Dendritic cell treated with granulocyte-macrophage colony-stimulating factor and Interleukin-4, amounts not matched to agents 40 ng/mL and 50 ng/mL, for 4 days (primary cell): ENCODE results near the gene SCN1B.
"Not testable (repeated sequence)": the region's sequence is repeated elsewhere in the genome, so short reads cannot be mapped to it uniquely, and the experiment has no call there.

Source experiments
- H3K27ac Mint-ChIP-seq: one replicate; pipeline ENCODE4 v1.8.0; 2022; ENCODE audit warnings: mild to moderate bottlenecking, mixed read lengths
- H3K27me3 Mint-ChIP-seq: one replicate; pipeline ENCODE4 v1.8.0; 2022; ENCODE audit warnings: mild to moderate bottlenecking, mixed read lengths
- H3K36me3 Mint-ChIP-seq: one replicate; pipeline ENCODE4 v1.8.0; 2022; ENCODE audit warnings: low read depth, mixed read lengths
- H3K4me1 Mint-ChIP-seq: one replicate; pipeline ENCODE4 v1.8.0; 2022; ENCODE audit warnings: low read depth, mixed read lengths
- H3K4me3 Mint-ChIP-seq: one replicate; pipeline ENCODE4 v1.8.0; 2022; ENCODE audit warnings: mild to moderate bottlenecking, moderate library complexity, mixed read lengths
- H3K9me3 Mint-ChIP-seq: one replicate; pipeline ENCODE4 v1.8.0; 2022; ENCODE audit warnings: mixed read lengths
- intact Hi-C: fragments of 100-400 bp; cut with micrococcal nuclease; formaldehyde crosslinking; loops from one replicate; pipeline ENCODE4 v1.15.0; 2022

The SCN1B gene

GRCh38 chr19:35007427-35007826 is 22.8 kb upstream of the SCN1B start:
- intact Hi-C loops, H3K27me3 Mint-ChIP-seq, H3K9me3 Mint-ChIP-seq, H3K27ac Mint-ChIP-seq, H3K4me3 Mint-ChIP-seq: not testable (repeated sequence)
- Mint-ChIP-seq H3K36me3 (peaks cover 78% of the 10 kb centered on the region), H3K4me1 (peaks cover 50% of the 10 kb centered on the region)

- H3K36me3 Mint-ChIP-seq: peaks cover 85% of the 10 kb centered on the region
- intact Hi-C loops: no loop called here
- H3K27ac Mint-ChIP-seq: no peak overlapping the region
Observed at GRCh38 chr19:35008891-35009341, 21.4 kb upstream of the SCN1B start.

DNA sequence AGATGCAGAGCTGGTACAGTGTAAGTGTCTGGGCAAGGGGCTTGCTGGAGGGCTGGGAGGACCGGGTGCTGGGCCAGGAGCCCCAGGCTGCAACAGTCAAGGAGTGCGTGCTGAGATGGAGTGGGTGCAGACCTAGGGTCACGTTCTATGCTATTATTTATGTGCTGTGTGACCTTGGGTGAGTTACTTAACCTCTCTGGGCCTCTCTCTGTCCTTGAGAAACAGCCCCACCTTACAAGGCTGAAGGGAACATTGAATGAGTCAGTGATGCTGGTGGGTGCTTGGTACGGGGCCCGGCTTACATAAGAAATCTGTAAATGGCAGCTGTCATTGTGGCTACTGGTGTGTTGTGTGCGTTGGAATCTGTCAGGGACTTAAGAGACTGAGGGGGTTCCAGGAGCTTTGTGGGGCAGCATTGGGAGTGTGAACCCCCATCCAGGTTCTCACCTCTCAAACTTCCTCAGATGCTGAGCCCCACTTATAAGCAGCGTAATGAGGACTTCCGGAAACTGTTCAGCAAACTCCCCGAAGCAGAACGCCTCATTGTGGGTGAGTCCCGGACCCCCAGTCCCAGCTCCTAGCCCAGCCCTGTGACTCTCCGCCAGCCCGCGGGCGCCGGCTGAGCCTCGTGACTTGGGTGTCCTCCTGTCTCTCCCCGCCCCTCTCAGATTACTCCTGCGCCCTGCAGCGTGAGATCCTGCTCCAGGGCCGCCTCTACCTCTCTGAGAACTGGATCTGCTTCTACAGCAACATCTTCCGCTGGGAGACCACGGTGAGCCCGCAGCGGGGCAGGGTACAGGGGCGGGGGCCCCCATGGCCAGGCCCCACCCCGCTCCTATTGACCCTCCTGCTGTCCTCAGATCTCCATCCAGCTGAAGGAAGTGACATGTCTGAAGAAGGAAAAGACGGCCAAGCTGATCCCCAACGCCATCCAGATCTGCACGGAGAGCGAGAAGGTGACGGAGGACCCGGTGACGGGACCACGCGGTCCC is 20.6 kb upstream of the SCN1B start:
- intact Hi-C loops: no loop called here
- peak overlapping the region; percentile 20 for H3K27ac Mint-ChIP-seq
- H3K9me3 Mint-ChIP-seq: no peaks in the 10 kb centered on the region
- peaks cover 88% of the 10 kb centered on the region for H3K36me3 Mint-ChIP-seq
- H3K4me3 Mint-ChIP-seq: no peak overlapping the region
- H3K4me1 Mint-ChIP-seq: peaks cover 50% of the 10 kb centered on the region
- no peaks in the 10 kb centered on the region for H3K27me3 Mint-ChIP-seq

More at GRCh38 chr19:35008891-35009341, 21.4 kb upstream of the SCN1B start:
- H3K9me3 Mint-ChIP-seq: no peaks in the 10 kb centered on the region
- no peaks in the 10 kb centered on the region for H3K27me3 Mint-ChIP-seq
- peaks cover 50% of the 10 kb centered on the region for H3K4me1 Mint-ChIP-seq
- no peak overlapping the region for H3K4me3 Mint-ChIP-seq

DNA sequence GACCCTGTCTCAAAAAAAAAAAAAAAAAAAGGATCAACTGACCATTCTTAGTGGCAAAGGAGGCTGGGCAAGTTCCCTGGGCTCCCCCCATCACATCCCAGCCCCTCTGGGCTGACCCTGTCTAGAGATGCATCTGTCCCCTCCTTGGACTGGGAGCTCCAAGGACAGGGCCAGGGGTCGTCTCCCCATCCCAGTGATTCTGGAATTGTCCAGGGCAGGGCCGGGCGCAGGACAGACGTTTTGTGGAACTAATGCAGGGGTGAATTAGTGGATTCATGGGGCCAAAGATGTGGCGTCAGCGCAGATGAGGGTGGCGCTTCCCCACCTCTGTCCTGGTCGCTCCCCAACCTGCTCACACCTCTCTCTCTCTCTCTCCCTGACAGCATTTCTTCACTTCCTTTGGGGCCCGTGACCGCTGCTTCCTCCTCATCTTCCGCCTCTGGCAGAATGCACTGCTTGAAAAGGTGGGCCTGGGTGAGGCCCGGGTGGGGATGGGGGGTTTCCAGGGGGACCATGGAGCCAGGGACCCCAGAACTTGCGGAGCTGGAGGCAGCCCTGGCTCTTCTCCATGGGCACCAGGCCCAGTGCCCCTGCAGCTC is 19.1 kb upstream of the SCN1B start:
- Mint-ChIP-seq H3K27me3 (no peaks in the 10 kb centered on the region), H3K4me1 (peaks cover 59% of the 10 kb centered on the region), H3K4me3 (no peak overlapping the region), H3K36me3 (peaks cover 88% of the 10 kb centered on the region), H3K27ac (peak overlapping the region; percentile 20), H3K9me3 (no peaks in the 10 kb centered on the region)
- intact Hi-C loops: no loop called here

GRCh38 chr19:35011737-35012682 is 18.3 kb upstream of the SCN1B start:
- H3K27ac Mint-ChIP-seq: peak overlapping the region; percentile 66

DNA sequence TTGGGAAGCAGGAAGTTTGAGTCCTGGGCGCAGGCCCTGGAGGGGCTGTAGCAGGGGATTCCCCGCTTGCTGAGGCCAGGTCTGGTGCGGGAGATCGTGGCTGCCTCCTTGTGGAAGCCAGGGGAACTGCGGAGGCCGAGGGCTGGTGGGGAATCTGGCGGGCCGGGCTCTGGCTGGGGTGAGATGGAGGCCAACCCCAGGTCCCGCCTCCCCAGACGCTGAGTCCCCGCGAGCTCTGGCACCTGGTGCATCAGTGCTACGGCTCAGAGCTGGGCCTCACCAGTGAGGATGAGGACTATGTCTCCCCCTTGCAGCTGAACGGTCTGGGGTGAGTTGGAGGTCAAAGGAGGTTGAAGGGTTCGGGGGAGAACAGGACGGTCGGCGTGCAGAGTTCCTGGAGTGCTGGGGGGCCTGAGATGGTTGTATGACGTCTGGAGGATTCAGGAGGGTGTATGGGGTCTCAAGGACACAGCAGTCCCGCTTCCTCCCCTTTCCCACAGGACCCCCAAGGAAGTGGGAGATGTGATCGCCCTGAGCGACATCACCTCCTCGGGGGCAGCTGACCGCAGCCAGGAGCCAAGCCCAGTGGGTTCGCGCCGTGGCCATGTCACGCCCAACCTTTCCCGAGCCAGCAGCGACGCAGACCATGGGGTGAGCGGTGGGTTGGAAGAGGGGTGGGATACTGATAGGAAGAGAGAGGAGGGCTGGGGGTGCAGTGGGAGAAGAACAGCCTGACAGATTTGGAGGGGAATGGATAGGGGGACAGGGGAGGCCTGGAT is 17.0 kb upstream of the SCN1B start:
- H3K4me1 Mint-ChIP-seq: peaks cover 71% of the 10 kb centered on the region
- H3K27me3 Mint-ChIP-seq: no peaks in the 10 kb centered on the region
- H3K36me3 Mint-ChIP-seq: peaks cover 97% of the 10 kb centered on the region
- H3K4me3 Mint-ChIP-seq: peak overlapping the region; percentile 30
- H3K9me3 Mint-ChIP-seq: no peaks in the 10 kb centered on the region
- intact Hi-C loops: loop anchor here (1.0 kb wide), 1 partner anchor 40 kb away; no protein-coding TSS in a partner anchor
- H3K27ac Mint-ChIP-seq: peak overlapping the region; percentile 66

More at GRCh38 chr19:35011737-35012682, 18.3 kb upstream of the SCN1B start:
- intact Hi-C loops: no loop called here
- peaks cover 88% of the 10 kb centered on the region for H3K36me3 Mint-ChIP-seq
- peaks cover 60% of the 10 kb centered on the region for H3K4me1 Mint-ChIP-seq
- no peak overlapping the region for H3K4me3 Mint-ChIP-seq
- no peaks in the 10 kb centered on the region for H3K27me3 Mint-ChIP-seq
- no peaks in the 10 kb centered on the region for H3K9me3 Mint-ChIP-seq

DNA sequence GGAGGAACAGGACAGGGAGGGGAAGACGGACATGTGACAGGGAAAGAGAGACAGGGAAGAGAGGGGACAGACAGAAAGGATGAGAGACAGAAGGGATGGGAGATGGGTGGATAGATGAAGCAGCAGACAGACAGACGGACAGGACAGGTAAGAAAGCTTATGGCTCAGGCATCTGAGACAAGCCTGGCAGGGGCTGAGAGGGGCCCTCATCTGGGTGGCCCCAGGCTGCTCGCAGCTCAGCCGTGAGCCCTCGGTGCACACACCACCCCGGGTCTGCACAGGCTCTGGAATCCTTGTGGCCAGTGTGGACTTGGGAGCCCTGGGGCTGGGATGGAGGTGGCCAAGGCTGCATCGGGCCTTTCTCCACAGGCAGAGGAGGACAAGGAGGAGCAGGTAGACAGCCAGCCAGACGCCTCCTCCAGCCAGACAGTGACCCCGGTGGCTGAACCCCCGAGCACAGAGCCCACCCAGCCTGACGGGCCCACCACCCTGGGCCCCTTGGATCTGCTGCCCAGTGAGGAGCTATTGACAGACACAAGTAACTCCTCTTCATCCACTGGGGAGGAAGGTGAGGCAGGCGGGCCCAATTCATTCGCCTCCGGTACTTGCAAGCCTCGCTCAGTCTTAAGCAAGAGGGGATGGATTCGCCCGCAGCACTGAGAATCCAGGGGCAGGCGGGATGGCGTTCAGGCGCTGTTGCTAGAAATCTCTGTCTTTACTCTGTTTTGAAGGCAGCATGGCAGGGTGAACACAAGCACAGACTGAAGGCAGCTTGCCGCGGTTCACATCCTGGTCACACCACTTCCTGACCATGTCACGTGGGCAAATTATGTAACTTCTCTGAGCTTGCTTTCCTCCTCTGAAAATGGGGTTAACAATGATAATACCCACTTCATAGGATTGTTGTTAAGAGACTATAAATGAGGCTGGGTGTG is 16.2 kb upstream of the SCN1B start:
- H3K27ac Mint-ChIP-seq: peak overlapping the region; percentile 66
- no peaks in the 10 kb centered on the region for H3K9me3 Mint-ChIP-seq
- peaks cover 76% of the 10 kb centered on the region for H3K4me1 Mint-ChIP-seq
- intact Hi-C loops: loop anchor here (1.0 kb wide), 1 partner anchor 41 kb away; no protein-coding TSS in a partner anchor
- no peaks in the 10 kb centered on the region for H3K27me3 Mint-ChIP-seq
- H3K36me3 Mint-ChIP-seq: peaks cover 99% of the 10 kb centered on the region
- H3K4me3 Mint-ChIP-seq: peak overlapping the region; percentile 56

DNA sequence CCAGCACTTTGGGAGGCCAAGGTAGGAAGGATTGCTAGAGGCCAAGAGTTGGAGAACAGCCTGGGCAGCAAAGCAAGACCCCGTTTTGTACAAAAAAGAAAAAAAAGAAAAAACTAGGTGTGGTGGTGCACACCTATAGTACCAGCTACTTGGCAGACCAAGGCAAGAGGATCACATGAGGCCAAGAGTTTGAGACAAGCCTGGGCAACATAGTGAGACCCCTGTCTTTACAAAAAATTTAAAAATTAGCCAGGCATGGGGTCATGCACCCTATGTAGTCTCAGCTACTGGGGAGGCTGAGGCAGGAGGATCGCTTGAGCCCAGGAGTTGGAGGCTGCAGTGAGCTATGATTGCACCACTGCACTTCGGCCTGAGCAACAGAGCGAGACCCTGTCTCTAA is 15.5 kb upstream of the SCN1B start:
- intact Hi-C loops, H3K27me3 Mint-ChIP-seq, H3K9me3 Mint-ChIP-seq, H3K4me3 Mint-ChIP-seq: not testable (repeated sequence)
- Mint-ChIP-seq H3K36me3 (peaks cover 99% of the 10 kb centered on the region), H3K27ac (peak overlapping the region; percentile 66), H3K4me1 (peaks cover 74% of the 10 kb centered on the region)

GRCh38 chr19:35015270-35015953 is 14.9 kb upstream of the SCN1B start:
- peaks cover 99% of the 10 kb centered on the region for H3K36me3 Mint-ChIP-seq
- no peaks in the 10 kb centered on the region for H3K27me3 Mint-ChIP-seq
- no peaks in the 10 kb centered on the region for H3K9me3 Mint-ChIP-seq
- intact Hi-C loops: no loop called here
- no peak overlapping the region for H3K4me3 Mint-ChIP-seq
- no peak overlapping the region for H3K27ac Mint-ChIP-seq
- peaks cover 67% of the 10 kb centered on the region for H3K4me1 Mint-ChIP-seq

DNA sequence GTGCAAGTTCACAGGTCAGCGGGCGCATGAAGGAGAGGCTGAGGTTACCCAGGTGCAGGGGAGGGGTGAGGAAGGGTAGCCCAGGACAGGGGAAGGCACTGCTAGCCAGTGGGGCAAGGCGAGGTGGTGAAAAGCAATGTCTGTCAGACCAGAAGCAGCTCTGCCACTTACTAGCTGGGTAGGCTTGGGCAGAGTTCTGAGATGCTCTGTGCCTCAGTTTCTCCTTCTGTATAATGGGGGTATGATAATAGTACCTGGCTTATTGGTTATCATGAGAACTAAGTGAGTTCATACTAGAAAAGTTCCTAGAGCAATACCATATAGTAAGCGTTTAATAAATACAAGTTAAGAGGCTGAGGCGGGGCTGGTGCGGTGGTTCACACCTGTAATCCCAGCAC is 14.3 kb upstream of the SCN1B start:
- H3K27ac Mint-ChIP-seq: no peak overlapping the region
- peaks cover 65% of the 10 kb centered on the region for H3K4me1 Mint-ChIP-seq
- no peaks in the 10 kb centered on the region for H3K27me3 Mint-ChIP-seq
- peaks cover 99% of the 10 kb centered on the region for H3K36me3 Mint-ChIP-seq
- H3K9me3 Mint-ChIP-seq: no peaks in the 10 kb centered on the region
- intact Hi-C loops: no loop called here
- H3K4me3 Mint-ChIP-seq: no peak overlapping the region

DNA sequence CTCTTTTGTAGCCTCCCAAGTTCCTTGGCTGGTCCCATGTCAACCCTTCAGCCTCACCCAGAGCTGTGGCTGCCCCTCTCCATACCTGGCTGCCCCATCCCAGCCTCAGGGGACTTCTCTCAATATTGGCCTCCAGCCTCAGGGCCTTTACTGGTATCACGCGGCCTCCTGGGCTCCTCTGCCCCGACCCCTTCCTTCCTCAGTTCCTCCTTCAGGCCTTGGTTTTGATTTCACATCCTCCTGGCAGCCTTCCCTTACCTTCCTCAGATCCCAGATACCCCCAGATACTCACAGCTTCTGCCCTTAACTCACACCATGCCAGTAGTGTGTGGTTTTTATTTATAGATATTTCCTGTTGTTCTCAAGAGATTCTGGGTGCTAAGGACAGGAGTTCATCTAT is 12.8 kb upstream of the SCN1B start:
- no peaks in the 10 kb centered on the region for H3K9me3 Mint-ChIP-seq
- no peak overlapping the region for H3K4me3 Mint-ChIP-seq
- peak overlapping the region; percentile 49 for H3K27ac Mint-ChIP-seq
- H3K36me3 Mint-ChIP-seq: peaks cover 99% of the 10 kb centered on the region
- peaks cover 58% of the 10 kb centered on the region for H3K4me1 Mint-ChIP-seq
- intact Hi-C loops: no loop called here
- no peaks in the 10 kb centered on the region for H3K27me3 Mint-ChIP-seq

- H3K4me1 Mint-ChIP-seq: peaks cover 57% of the 10 kb centered on the region
- H3K4me3 Mint-ChIP-seq: no peak overlapping the region
- H3K27ac Mint-ChIP-seq: peak overlapping the region; percentile 49
- H3K9me3 Mint-ChIP-seq: no peaks in the 10 kb centered on the region
- H3K27me3 Mint-ChIP-seq: no peaks in the 10 kb centered on the region
- intact Hi-C loops: no loop called here
- H3K36me3 Mint-ChIP-seq: peaks cover 99% of the 10 kb centered on the region
Observed at GRCh38 chr19:35018379-35018778, 11.9 kb upstream of the SCN1B start.
